OCI-LY7 (cell line): Measurements from ENCODE around the gene KIF25. TPM values are rescaled to one million over a fixed set of nuclear protein-coding genes. Genes with fewer than 3 reads are reported as not detected.

Experiments
- BruUV-seq: library from RNA; stranded (reverse); fragments of 400-500 nt; replicated peaks from 2 replicates; lab custom pipeline; 2021; lab: Mats Ljungman, UMichigan
- CTCF ChIA-PET: fragments of 300-600 bp; sonication (Branson Sonifier 250); formaldehyde crosslinking; loops from one replicate; lab custom pipeline; 2022; ENCODE audit warnings: antibody characterized with exemption; ENCODE audit not compliant: unreplicated experiment; lab: Charles Lee
- POLR2A ChIA-PET: fragments of 300-600 bp; sonication (Branson Sonifier 250); formaldehyde crosslinking; loops from one replicate; lab custom pipeline; 2022; ENCODE audit warnings: antibody characterized with exemption; lab: Charles Lee
- DNase-seq: peaks from one replicate; pipeline ENCODE4 v3.0.0-alpha.2; 2015; ENCODE audit warnings: low spot score
- H2AFZ ChIP-seq: fragments of 200-600 bp; sonication (generic), shearing (Covaris generic); 2 replicates; pipeline ENCODE4 v1.6.1; 2014; ENCODE audit warnings: mild to moderate bottlenecking, antibody characterized with exemption, low read length, moderate library complexity
- H3K27ac ChIP-seq: fragments of 200-600 bp; sonication (generic); 2 replicates; pipeline ENCODE4 v1.5.1; 2014; ENCODE audit warnings: mixed run types, low read depth, mild to moderate bottlenecking, moderate library complexity, low read length, inconsistent platforms; ENCODE audit not compliant: poor library complexity, severe bottlenecking
- H3K36me3 ChIP-seq: fragments of 200-600 bp; sonication (generic); 2 replicates; pipeline ENCODE4 v1.6.1; 2014; ENCODE audit warnings: mild to moderate bottlenecking, antibody characterized with exemption, low read length, moderate library complexity, mixed read lengths; ENCODE audit not compliant: insufficient read depth
- H3K4me1 ChIP-seq: fragments of 200-600 bp; sonication (generic); 2 replicates; pipeline ENCODE4 v1.5.1; 2014; ENCODE audit warnings: mild to moderate bottlenecking, low read length; ENCODE audit not compliant: insufficient read depth, poor library complexity, severe bottlenecking
- H3K4me2 ChIP-seq: fragments of 200-600 bp; sonication (generic); 2 replicates; pipeline ENCODE4 v1.6.1; 2014; ENCODE audit warnings: mild to moderate bottlenecking, low read length
- H3K4me3 ChIP-seq: fragments of 200-600 bp; sonication (generic); 2 replicates; pipeline ENCODE4 v1.5.1; 2014; ENCODE audit warnings: mild to moderate bottlenecking, low read depth, low read length; ENCODE audit not compliant: poor library complexity, severe bottlenecking
- H3K79me2 ChIP-seq: fragments of 200-600 bp; sonication (generic); 2 replicates; pipeline ENCODE4 v1.6.1; 2016; ENCODE audit warnings: low read depth, mild to moderate bottlenecking, low read length, moderate library complexity, mixed read lengths; ENCODE audit not compliant: insufficient read depth
- H3K9me2 ChIP-seq: fragments of 200-600 bp; sonication (generic); 2 replicates; pipeline ENCODE4 v1.6.1; 2016; ENCODE audit warnings: mild to moderate bottlenecking, low read length, mixed read lengths; ENCODE audit not compliant: insufficient read depth
- H3K9me3 ChIP-seq: fragments of 200-600 bp; sonication (generic); 2 replicates; pipeline ENCODE4 v1.6.1; 2014; ENCODE audit warnings: mild to moderate bottlenecking, mixed run types, low read length, mixed read lengths
- H4K20me1 ChIP-seq: fragments of 200-600 bp; sonication (generic); 2 replicates; pipeline ENCODE4 v1.6.1; 2014; ENCODE audit warnings: mild to moderate bottlenecking, antibody characterized with exemption, low read length, moderate library complexity, mixed read lengths; ENCODE audit not compliant: insufficient read depth
- EZH2phosphoT487 ChIP-seq: fragments of 200-600 bp; sonication (generic); IDR thresholded peaks from 2 replicates; pipeline ENCODE4 v1.6.1; 2018; ENCODE audit warnings: low read depth, borderline replicate concordance, mild to moderate bottlenecking, mixed run types, antibody characterized with exemption, low read length, moderate library complexity, mixed read lengths
- intact Hi-C: fragments of 100-400 bp; cut with micrococcal nuclease; formaldehyde crosslinking; loops from one replicate; pipeline ENCODE4 v1.10.0; 2022; ENCODE audit not compliant: unreplicated experiment
- total RNA-seq, 2 experiments: library from RNA; depleted of rRNA in 1 of 2; stranded (reverse); fragments of >200 nt in 1 of 2; shearing (Covaris generic) in 1 of 2; gene quantifications; 2 replicates each; pipeline ENCODE4 v1.2.3, GENCODE V29; 2014 to 2022
- TF ChIP-seq, protein P1 (sequence below): fragments of 200-600 bp; sonication (generic); conservative IDR thresholded peaks from 2 replicates; pipeline ENCODE4 v1.5.1; 2014; ENCODE audit warnings: mild to moderate bottlenecking, antibody characterized with exemption, low read length, moderate library complexity, mixed read lengths

Gene KIF25
- total RNA-seq, 2 experiments from 2014 or later: not detected

DNA sequence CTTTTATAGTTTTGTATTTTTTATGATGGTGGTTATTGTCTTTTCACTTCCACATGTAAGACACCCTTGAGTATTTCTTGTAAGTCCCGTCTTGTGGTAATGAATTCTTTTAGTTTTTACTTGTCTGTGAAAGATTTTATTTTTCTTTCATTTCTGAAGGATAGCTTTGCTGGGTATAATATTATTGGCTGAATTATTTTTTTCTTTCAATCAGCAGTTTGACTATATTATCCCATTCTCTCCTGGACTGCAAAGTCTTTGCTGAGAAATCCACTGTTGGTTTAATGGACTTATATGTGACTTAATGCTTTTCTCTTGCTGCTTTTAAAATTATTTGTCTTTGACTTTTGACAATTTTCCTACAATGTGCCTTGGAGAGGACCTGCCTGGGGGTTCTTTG, 13.8 kb downstream of the KIF25 start:
- H3K4me3 ChIP-seq: no peak overlapping the region
- no peak overlapping the region for H2AFZ ChIP-seq
- H3K4me1 ChIP-seq: no peaks in the 10 kb centered on the region
- POLR2A ChIA-PET: interaction anchor here (1.4 kb wide), 1 partner anchor 9 kb away, joined by 3 read pairs; no protein-coding TSS in a partner anchor
- no TSS peak for BruUV-seq
- no peaks in the 10 kb centered on the region for H3K36me3 ChIP-seq
- no peaks in the 10 kb centered on the region for H3K9me2 ChIP-seq
- no peak overlapping the region for H3K4me2 ChIP-seq
- DNase-seq: no peak
- no peaks in the 10 kb centered on the region for H4K20me1 ChIP-seq
- H3K27ac ChIP-seq: no peak overlapping the region
- TF ChIP-seq EZH2phosphoT487: no peak
- TF ChIP-seq, protein P1, sequence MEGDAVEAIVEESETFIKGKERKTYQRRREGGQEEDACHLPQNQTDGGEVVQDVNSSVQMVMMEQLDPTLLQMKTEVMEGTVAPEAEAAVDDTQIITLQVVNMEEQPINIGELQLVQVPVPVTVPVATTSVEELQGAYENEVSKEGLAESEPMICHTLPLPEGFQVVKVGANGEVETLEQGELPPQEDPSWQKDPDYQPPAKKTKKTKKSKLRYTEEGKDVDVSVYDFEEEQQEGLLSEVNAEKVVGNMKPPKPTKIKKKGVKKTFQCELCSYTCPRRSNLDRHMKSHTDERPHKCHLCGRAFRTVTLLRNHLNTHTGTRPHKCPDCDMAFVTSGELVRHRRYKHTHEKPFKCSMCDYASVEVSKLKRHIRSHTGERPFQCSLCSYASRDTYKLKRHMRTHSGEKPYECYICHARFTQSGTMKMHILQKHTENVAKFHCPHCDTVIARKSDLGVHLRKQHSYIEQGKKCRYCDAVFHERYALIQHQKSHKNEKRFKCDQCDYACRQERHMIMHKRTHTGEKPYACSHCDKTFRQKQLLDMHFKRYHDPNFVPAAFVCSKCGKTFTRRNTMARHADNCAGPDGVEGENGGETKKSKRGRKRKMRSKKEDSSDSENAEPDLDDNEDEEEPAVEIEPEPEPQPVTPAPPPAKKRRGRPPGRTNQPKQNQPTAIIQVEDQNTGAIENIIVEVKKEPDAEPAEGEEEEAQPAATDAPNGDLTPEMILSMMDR: no peak
- intact Hi-C loops: no loop called here
- peaks cover 17% of the 10 kb centered on the region; the same call in 1 of the 2 replicates for H3K9me3 ChIP-seq
- CTCF ChIA-PET: no interaction called here
- no peaks in the 10 kb centered on the region for H3K79me2 ChIP-seq

DNA sequence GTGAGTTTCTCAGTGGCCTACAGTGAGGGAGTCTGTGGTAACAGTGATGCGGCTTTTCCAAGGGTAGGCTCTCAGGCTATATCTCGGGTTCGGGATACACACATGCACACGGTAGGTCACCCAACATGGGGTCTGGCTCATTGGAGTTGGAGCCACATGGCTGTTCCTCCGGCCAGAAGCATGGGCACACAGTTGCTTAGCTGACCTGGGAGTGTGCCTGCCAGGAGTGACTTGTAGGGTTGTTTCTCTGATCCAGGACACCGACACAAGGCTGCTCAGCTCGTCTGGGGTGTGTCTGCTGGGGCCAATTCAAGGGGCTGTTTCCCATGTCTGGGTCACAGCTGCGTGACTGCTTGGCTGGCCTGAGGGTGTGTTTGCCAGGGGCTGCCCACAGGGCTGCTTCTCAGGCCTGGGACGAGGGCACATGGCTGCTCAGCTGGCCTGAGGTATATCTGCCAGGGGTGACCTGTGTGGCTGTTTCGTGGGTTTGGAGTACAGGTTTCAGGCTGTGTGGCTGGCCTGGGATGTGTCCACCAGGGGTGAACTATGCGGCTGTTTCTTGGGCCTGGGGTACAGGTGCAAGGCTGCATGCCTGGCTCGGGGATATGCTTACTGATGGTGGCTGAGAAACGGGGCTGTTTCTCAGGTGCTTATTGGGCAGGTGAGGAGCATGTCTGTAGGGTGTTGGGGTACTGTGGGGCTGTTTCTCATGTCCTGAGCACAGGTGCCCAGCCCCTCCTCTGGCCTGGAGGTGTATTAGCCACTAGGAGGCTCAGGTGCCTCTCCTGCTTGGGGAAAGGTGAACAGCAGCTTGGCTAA, 15.2 kb downstream of the KIF25 start:
- TF ChIP-seq EZH2phosphoT487: no peak
- TF ChIP-seq, protein P1: no peak
- DNase-seq: no peak
- no peaks in the 10 kb centered on the region for H3K36me3 ChIP-seq
- H3K79me2 ChIP-seq: no peaks in the 10 kb centered on the region
- no peak overlapping the region for H3K4me3 ChIP-seq
- no peaks in the 10 kb centered on the region for H3K4me1 ChIP-seq
- no peaks in the 10 kb centered on the region for H3K9me2 ChIP-seq
- H4K20me1 ChIP-seq: no peaks in the 10 kb centered on the region
- no peak overlapping the region for H2AFZ ChIP-seq
- CTCF ChIA-PET: no interaction called here
- BruUV-seq: no TSS peak
- H3K27ac ChIP-seq: no peak overlapping the region
- no peak overlapping the region for H3K4me2 ChIP-seq
- POLR2A ChIA-PET: interaction anchor here (1.4 kb wide), 1 partner anchor 8 kb away, joined by 3 read pairs; no protein-coding TSS in a partner anchor
- intact Hi-C loops: no loop called here
- H3K9me3 ChIP-seq: peaks cover 17% of the 10 kb centered on the region; the same call in 1 of the 2 replicates
